GM18508 (cell line): ENCODE results near the gene TDRD10.

Source experiments
- ATAC-seq: cut with Tn5 transposase; IDR thresholded peaks from one replicate; pipeline ENCODE4 v1.9.1; 2021; ENCODE audit warnings: moderate number of reproducible peaks; ENCODE audit not compliant: insufficient read depth, unreplicated experiment

The TDRD10 gene

GRCh38 chr1:154502066-154502743, at the start of gene TDRD10, which contains the start of gene SHE:
TSS of gene TDRD10 (plus strand) at chr1:154502219. CDS start at chr1:154506904, 4,685 bp downstream.
TSS of gene SHE (minus strand) at chr1:154502412. CDS start at chr1:154502026, 386 bp downstream.
- no peak for ATAC-seq

GRCh38 chr1:154453161-154453560, 48.9 kb upstream of the TDRD10 start:
- ATAC-seq: no peak

GRCh38 chr1:154453574-154454352, 48.3 kb upstream of the TDRD10 start:
- no peak for ATAC-seq

GRCh38 chr1:154454386-154455120, 47.5 kb upstream of the TDRD10 start:
- no peak for ATAC-seq

GRCh38 chr1:154456631-154457030, 45.4 kb upstream of the TDRD10 start:
- no peak for ATAC-seq

GRCh38 chr1:154459080-154459479, 42.9 kb upstream of the TDRD10 start:
- no peak for ATAC-seq

GRCh38 chr1:154460695-154461260, 41.2 kb upstream of the TDRD10 start:
- ATAC-seq: no peak

GRCh38 chr1:154463512-154463990, 38.5 kb upstream of the TDRD10 start:
- ATAC-seq: no peak

- ATAC-seq: no peak
Measured at GRCh38 chr1:154465621-154466195, 36.3 kb upstream of the TDRD10 start.

- no peak for ATAC-seq
Measured at GRCh38 chr1:154466206-154466605, 35.8 kb upstream of the TDRD10 start.

- ATAC-seq: no peak
Measured at GRCh38 chr1:154466921-154467417, 35.0 kb upstream of the TDRD10 start.

- no peak for ATAC-seq
Measured at GRCh38 chr1:154467434-154468102, 34.5 kb upstream of the TDRD10 start.

GRCh38 chr1:154468535-154469250, 33.3 kb upstream of the TDRD10 start:
- no peak for ATAC-seq

- ATAC-seq: no peak
Measured at GRCh38 chr1:154469844-154470560, 32.0 kb upstream of the TDRD10 start.

GRCh38 chr1:154471304-154471703, 30.7 kb upstream of the TDRD10 start:
- ATAC-seq: no peak

- ATAC-seq: no peak
Measured at GRCh38 chr1:154474802-154475201, 27.2 kb upstream of the TDRD10 start.

GRCh38 chr1:154476791-154477190, 25.2 kb upstream of the TDRD10 start:
- ATAC-seq: no peak

- ATAC-seq: no peak
Measured at GRCh38 chr1:154478013-154478412, 24.0 kb upstream of the TDRD10 start.
